DOHH2 (cell line): ENCODE data around the gene SIX2.

ENCODE experiments used
- H3F3A ChIP-seq: fragments of 200-600 bp; sonication (generic), shearing (Covaris generic); 2 replicates; pipeline ENCODE4 v1.6.0; 2016; ENCODE audit warnings: antibody characterized with exemption, mild to moderate bottlenecking; ENCODE audit not compliant: control insufficient read depth, insufficient read depth
- H3K27ac ChIP-seq: fragments of 200-600 bp; sonication (generic); 2 replicates; pipeline ENCODE4 v1.5.1; 2014; ENCODE audit warnings: low read depth, mild to moderate bottlenecking, low read length, moderate library complexity
- H3K27me3 ChIP-seq: fragments of 200-600 bp; sonication (generic); 2 replicates; pipeline ENCODE4 v1.6.1; 2014; ENCODE audit warnings: mild to moderate bottlenecking, low read length, mixed read lengths; ENCODE audit not compliant: control insufficient read depth
- H3K36me3 ChIP-seq: fragments of 200-600 bp; sonication (generic); 2 replicates; pipeline ENCODE4 v1.6.1; 2014; ENCODE audit warnings: mild to moderate bottlenecking, low read length, moderate library complexity, mixed read lengths; ENCODE audit not compliant: control insufficient read depth
- H3K4me1 ChIP-seq: fragments of 200-600 bp; sonication (generic); 2 replicates; pipeline ENCODE4 v1.6.1; 2014; ENCODE audit warnings: mild to moderate bottlenecking, low read length, mixed read lengths; ENCODE audit not compliant: control insufficient read depth
- H3K4me2 ChIP-seq: fragments of 200-600 bp; sonication (generic); 2 replicates; pipeline ENCODE4 v1.6.0; 2014; ENCODE audit warnings: mild to moderate bottlenecking, low read length, moderate library complexity
- H3K4me3 ChIP-seq: fragments of 200-600 bp; sonication (generic); 2 replicates; pipeline ENCODE4 v1.5.1; 2014; ENCODE audit warnings: mild to moderate bottlenecking, low read length, mixed read lengths
- H3K79me2 ChIP-seq: fragments of 200-600 bp; sonication (generic); 2 replicates; pipeline ENCODE4 v1.6.1; 2014; ENCODE audit warnings: mild to moderate bottlenecking, low read length, mixed read lengths; ENCODE audit not compliant: control insufficient read depth
- H3K9me2 ChIP-seq: fragments of 200-600 bp; sonication (generic); replicated peaks from 2 replicates; pipeline ENCODE4 v1.6.1; 2014; ENCODE audit warnings: mild to moderate bottlenecking, low read length, mixed read lengths; ENCODE audit not compliant: control insufficient read depth
- H3K9me3 ChIP-seq: fragments of 200-600 bp; sonication (generic); 2 replicates; pipeline ENCODE4 v1.6.1; 2014; ENCODE audit warnings: antibody characterized with exemption, low read length, mixed read lengths; ENCODE audit not compliant: control insufficient read depth, insufficient read depth
- H4K20me1 ChIP-seq: fragments of 200-600 bp; sonication (generic); 2 replicates; pipeline ENCODE4 v1.6.0; 2014; ENCODE audit warnings: low read depth, mild to moderate bottlenecking, antibody characterized with exemption, low read length, moderate library complexity; ENCODE audit not compliant: control insufficient read depth, insufficient read depth
- CTCF ChIP-seq: fragments of 200-600 bp; sonication (generic); IDR thresholded peaks from one replicate; pipeline ENCODE4 v1.5.1; 2014; ENCODE audit warnings: antibody characterized with exemption, mild to moderate bottlenecking, low read depth, low read length; ENCODE audit not compliant: poor library complexity, severe bottlenecking
- EZH2phosphoT487 ChIP-seq: fragments of 200-600 bp; sonication (generic); IDR thresholded peaks from 2 replicates; pipeline ENCODE4 v1.6.1; 2017; ENCODE audit warnings: borderline replicate concordance, mild to moderate bottlenecking, antibody characterized with exemption, low read length, moderate library complexity, mixed read lengths

SIX2 gene

GRCh38 chr2:45011621-45012602 is 2.7 kb upstream of the SIX2 start:
- no peak overlapping the region for H3K4me2 ChIP-seq
- no peaks in the 10 kb centered on the region for H3K27me3 ChIP-seq
- H3K4me3 ChIP-seq, result no peak overlapping the region
- H3K36me3 ChIP-seq, result no peaks in the 10 kb centered on the region
- H3K79me2 ChIP-seq, result no peaks in the 10 kb centered on the region
- no peaks in the 10 kb centered on the region for H4K20me1 ChIP-seq
- no peak overlapping the region for H3K27ac ChIP-seq
- no peaks in the 10 kb centered on the region for H3F3A ChIP-seq
- H3K9me2 ChIP-seq, result no peaks in the 10 kb centered on the region
- TF ChIP-seq EZH2phosphoT487 (no peak), CTCF (no peak)
- H3K9me3 ChIP-seq, result no peaks in the 10 kb centered on the region; the same call in 1 of the 2 replicates
- no peaks in the 10 kb centered on the region for H3K4me1 ChIP-seq

- Histone ChIP-seq H3K4me1 (no peaks in the 10 kb centered on the region), H3F3A (no peaks in the 10 kb centered on the region), H3K36me3 (no peaks in the 10 kb centered on the region), H3K27ac (no peak overlapping the region), H3K9me2 (no peaks in the 10 kb centered on the region), H3K4me2 (no peak overlapping the region), H3K27me3 (no peaks in the 10 kb centered on the region), H4K20me1 (no peaks in the 10 kb centered on the region), H3K79me2 (no peaks in the 10 kb centered on the region), H3K9me3 (no peaks in the 10 kb centered on the region; the same call in 1 of the 2 replicates), H3K4me3 (no peak overlapping the region)
- no peak for TF ChIP-seq EZH2phosphoT487
- TF ChIP-seq CTCF, result no peak
These were observed 1.9 kb upstream of the SIX2 start for GRCh38 chr2:45011121-45011520.

GRCh38 chr2:45010702-45011012 is 1.4 kb upstream of the SIX2 start:
- Histone ChIP-seq H3K4me3 (no peak overlapping the region), H3K27ac (no peak overlapping the region), H4K20me1 (no peaks in the 10 kb centered on the region), H3K79me2 (no peaks in the 10 kb centered on the region), H3K27me3 (no peaks in the 10 kb centered on the region), H3K36me3 (no peaks in the 10 kb centered on the region), H3K9me3 (no peaks in the 10 kb centered on the region; the same call in 1 of the 2 replicates), H3K9me2 (no peaks in the 10 kb centered on the region), H3F3A (no peaks in the 10 kb centered on the region), H3K4me2 (no peak overlapping the region), H3K4me1 (no peaks in the 10 kb centered on the region)
- no peak for TF ChIP-seq CTCF
- TF ChIP-seq EZH2phosphoT487, result no peak
